RWPE2 (cell line): ENCODE data around the gene LDAF1.
"Not testable (repeated sequence)": the region's sequence is repeated elsewhere in the genome, so short reads cannot be mapped to it uniquely, and the experiment has no call there.

Experiments used
- ATAC-seq: fragments of 200-7000 bp; cut with Tn5 transposase; 3 replicates; pipeline ENCODE4 v1.9.1; 2021; ENCODE audit warnings: low read depth
- DNase-seq: peaks from one replicate; pipeline ENCODE4 v3.0.0-alpha.2; 2020; ENCODE audit warnings: low spot score
- H3K27ac ChIP-seq: fragments of 450-650 bp; 2 replicates; pipeline ENCODE4 v1.5.1; 2017; ENCODE audit warnings: mild to moderate bottlenecking; ENCODE audit not compliant: poor library complexity, severe bottlenecking
- H3K27me3 ChIP-seq: fragments of 250-450 bp; sonication (Bioruptor Pico); 2 replicates; pipeline ENCODE4 v1.5.1; 2021; ENCODE audit warnings: mild to moderate bottlenecking, moderate library complexity; ENCODE audit not compliant: insufficient read depth, poor library complexity, severe bottlenecking
- H3K36me3 ChIP-seq: fragments of 250-450 bp; sonication (Bioruptor Pico); 2 replicates; pipeline ENCODE4 v1.5.1; 2020; ENCODE audit warnings: low read depth, mild to moderate bottlenecking, moderate library complexity
- H3K4me1 ChIP-seq: fragments of 250-450 bp; sonication (Bioruptor Pico); 2 replicates; pipeline ENCODE4 v1.5.1; 2021; ENCODE audit warnings: mild to moderate bottlenecking, moderate library complexity; ENCODE audit not compliant: insufficient read depth, poor library complexity, severe bottlenecking
- H3K4me3 ChIP-seq: fragments of 250-450 bp; sonication (Bioruptor Pico); 2 replicates; pipeline ENCODE4 v1.5.1; 2021; ENCODE audit warnings: mild to moderate bottlenecking, moderate library complexity; ENCODE audit not compliant: severe bottlenecking
- H3K9me3 ChIP-seq: fragments of 250-450 bp; sonication (Bioruptor Pico); 2 replicates; pipeline ENCODE4 v1.5.1; 2021; ENCODE audit warnings: mild to moderate bottlenecking, moderate library complexity; ENCODE audit not compliant: severe bottlenecking
- CTCF ChIP-seq: fragments of 450-650 bp; IDR thresholded peaks from one replicate; pipeline ENCODE4 v1.5.1; 2017; ENCODE audit warnings: mild to moderate bottlenecking, moderate library complexity; ENCODE audit not compliant: poor library complexity, severe bottlenecking

Gene LDAF1

DNA sequence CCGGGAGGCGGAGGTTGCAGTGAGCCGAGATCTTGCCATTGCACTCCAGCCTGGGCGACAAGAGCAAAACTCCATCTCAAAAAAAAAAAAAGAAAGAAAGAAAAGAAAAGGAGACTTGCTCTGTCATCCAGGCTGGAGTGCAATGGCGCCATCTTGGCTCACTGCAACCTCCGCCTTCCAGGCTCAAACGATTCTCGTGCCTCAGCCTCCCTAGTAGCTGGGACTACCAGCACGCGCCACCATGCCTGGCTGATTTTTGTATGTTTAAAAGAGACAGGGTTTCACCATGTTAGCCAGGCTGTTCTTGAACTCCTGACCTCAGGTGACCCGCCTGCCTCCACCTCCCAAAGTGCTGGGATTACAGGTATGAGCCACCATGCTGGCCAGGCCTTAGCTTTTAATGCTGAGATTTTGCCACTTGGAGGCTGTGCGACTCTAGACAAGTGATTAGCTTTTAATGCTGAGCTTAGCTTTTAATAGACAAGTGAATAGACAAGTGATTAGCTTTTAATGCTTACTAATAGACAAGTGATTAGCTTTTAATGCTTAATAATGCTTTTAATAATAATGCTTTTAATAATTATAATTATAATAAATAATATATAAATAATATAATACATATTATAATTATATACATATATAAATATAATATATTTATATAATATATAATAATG lies 9.6 kb downstream of the LDAF1 start:
- Histone ChIP-seq H3K36me3 (peaks cover 66% of the 10 kb centered on the region), H3K4me1 (peaks cover 8% of the 10 kb centered on the region), H3K9me3 (no peaks in the 10 kb centered on the region), H3K4me3 (no peak overlapping the region), H3K27ac (peak overlapping the region; percentile 12), H3K27me3 (no peaks in the 10 kb centered on the region)
- DNase-seq (no peak), ATAC-seq (no peak)
- TF ChIP-seq CTCF, result no peak

- ATAC-seq, result no peak
- Histone ChIP-seq H3K36me3 (peaks cover 67% of the 10 kb centered on the region), H3K9me3 (no peaks in the 10 kb centered on the region), H3K4me3 (no peak overlapping the region), H3K27me3 (no peaks in the 10 kb centered on the region), H3K4me1 (peaks cover 8% of the 10 kb centered on the region), H3K27ac (no peak overlapping the region)
- DNase-seq, result no peak
- no peak for TF ChIP-seq CTCF
Observed at GRCh38 chr16:21169249-21169981, 10.9 kb downstream of the LDAF1 start.

DNA sequence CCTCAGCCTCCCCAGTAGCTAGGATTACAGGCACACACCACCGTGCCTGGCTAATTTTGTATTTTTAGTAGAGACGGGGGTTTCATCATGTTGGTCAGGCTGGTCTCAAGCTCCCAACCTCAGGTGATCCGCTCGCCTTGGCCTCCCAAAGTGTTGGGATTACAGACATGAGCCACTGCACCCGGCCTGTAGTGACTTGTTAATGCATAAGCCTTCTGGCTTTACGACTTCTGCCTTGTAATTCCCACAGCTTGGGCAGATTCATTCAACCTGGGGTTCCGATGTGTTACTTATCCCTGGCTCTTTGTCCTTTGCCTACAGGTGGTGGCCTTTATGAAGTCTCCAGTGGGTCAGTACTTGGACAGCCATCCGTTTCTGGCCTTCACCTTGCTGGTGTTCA lies 11.6 kb downstream of the LDAF1 start:
- H3K9me3 ChIP-seq, H3K4me1 ChIP-seq, DNase-seq, H3K4me3 ChIP-seq, ATAC-seq, H3K27me3 ChIP-seq, H3K27ac ChIP-seq: not testable (repeated sequence)
- H3K36me3 ChIP-seq, result peaks cover 65% of the 10 kb centered on the region

GRCh38 chr16:21172650-21173049 lies 14.2 kb downstream of the LDAF1 start:
- no peak for TF ChIP-seq CTCF
- H3K4me1 ChIP-seq, result peaks cover 2% of the 10 kb centered on the region
- H3K27ac ChIP-seq, result no peak overlapping the region
- ATAC-seq (no peak), DNase-seq (no peak)
- H3K27me3 ChIP-seq, result no peaks in the 10 kb centered on the region
- no peaks in the 10 kb centered on the region for H3K9me3 ChIP-seq
- no peak overlapping the region for H3K4me3 ChIP-seq
- peaks cover 52% of the 10 kb centered on the region for H3K36me3 ChIP-seq

DNA sequence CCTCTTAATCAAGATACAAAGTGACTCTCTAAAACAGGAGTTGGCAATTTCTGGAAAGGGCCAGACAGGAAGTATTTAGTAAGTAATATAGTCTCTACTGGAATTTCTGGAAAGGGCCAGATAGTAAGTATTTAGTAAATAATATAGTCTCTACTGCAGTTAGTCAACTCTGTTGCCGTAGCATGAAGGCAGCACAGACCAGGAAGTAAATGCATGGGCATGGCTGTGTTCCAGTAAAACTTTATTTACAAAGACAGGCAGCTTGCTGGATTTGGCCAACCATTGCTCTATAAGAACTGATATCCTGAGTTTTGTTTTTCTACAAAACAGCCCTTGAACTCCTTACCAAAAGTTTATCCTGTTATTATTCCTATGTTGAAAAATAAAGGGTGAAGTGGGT lies 16.9 kb downstream of the LDAF1 start:
- no peak for ATAC-seq
- no peaks in the 10 kb centered on the region for H3K9me3 ChIP-seq
- H3K36me3 ChIP-seq, result peaks cover 60% of the 10 kb centered on the region
- no peak overlapping the region for H3K4me3 ChIP-seq
- H3K27ac ChIP-seq, result no peak overlapping the region
- no peaks in the 10 kb centered on the region for H3K27me3 ChIP-seq
- no peak for DNase-seq
- H3K4me1 ChIP-seq, result no peaks in the 10 kb centered on the region
- TF ChIP-seq CTCF, result no peak
